Neuronal stem cell (in vitro differentiated cells): ENCODE data around the gene MFAP3.
A peak's percentile ranks its signal among the peaks of the same experiment; 100 is the strongest.

Experiments used
- DNase-seq: peaks from one replicate; pipeline ENCODE4 v3.0.0-alpha.2; 2013; ENCODE audit warnings: low spot score
- H2AFZ ChIP-seq: one replicate; pipeline ENCODE4 v1.6.1; 2013; ENCODE audit warnings: mild to moderate bottlenecking, low read length, inconsistent platforms
- H2AK5ac ChIP-seq: 2 replicates; pipeline ENCODE4 v1.6.1; 2013; ENCODE audit warnings: low read depth, mild to moderate bottlenecking, inconsistent platforms, low read length, moderate library complexity, mixed read lengths
- H2BK120ac ChIP-seq: 2 replicates; pipeline ENCODE4 v1.6.1; 2013; ENCODE audit warnings: low read depth, mild to moderate bottlenecking, inconsistent platforms, low read length, moderate library complexity, mixed read lengths
- H2BK12ac ChIP-seq: one replicate; pipeline ENCODE4 v1.6.1; 2013; ENCODE audit warnings: low read length, inconsistent platforms
- H2BK15ac ChIP-seq: 2 replicates; pipeline ENCODE4 v1.6.1; 2013; ENCODE audit warnings: mild to moderate bottlenecking, low read length, inconsistent platforms, mixed read lengths
- H2BK5ac ChIP-seq: one replicate; pipeline ENCODE4 v1.6.1; 2013; ENCODE audit warnings: inconsistent platforms, mild to moderate bottlenecking, low read length, moderate library complexity
- H3K14ac ChIP-seq: one replicate; pipeline ENCODE4 v1.6.1; 2013; ENCODE audit warnings: low read length, inconsistent platforms
- H3K18ac ChIP-seq: 2 replicates; pipeline ENCODE4 v1.6.1; 2013; ENCODE audit warnings: low read length, inconsistent platforms
- H3K23ac ChIP-seq: 2 replicates; pipeline ENCODE4 v1.6.1; 2013; ENCODE audit warnings: low read depth, mild to moderate bottlenecking, mixed read lengths, low read length, inconsistent platforms; ENCODE audit not compliant: poor library complexity
- H3K27ac ChIP-seq: replicated peaks from 3 replicates; pipeline ENCODE4 v1.5.1; 2013; ENCODE audit warnings: low read length, inconsistent platforms
- H3K27me3 ChIP-seq, 3 experiments: 2 replicates each; pipeline ENCODE4 v1.6.1; 2013; ENCODE audit warnings: low read length in 3 of 3, mild to moderate bottlenecking in 2 of 3, inconsistent platforms in 1 of 3, low read depth in 1 of 3, mixed read lengths in 1 of 3, moderate library complexity in 1 of 3; ENCODE audit not compliant: control insufficient read depth in 3 of 3, insufficient read depth in 3 of 3
- H3K36me3 ChIP-seq, 2 donors: replicated peaks in 1 of 2; 2 replicates each; pipeline ENCODE4 v1.6.1; 2013; ENCODE audit warnings: low read length in 2 of 2; ENCODE audit not compliant: control insufficient read depth in 2 of 2, insufficient read depth in 2 of 2
- H3K4ac ChIP-seq: 2 replicates; pipeline ENCODE4 v1.6.1; 2013; ENCODE audit warnings: inconsistent platforms, mild to moderate bottlenecking, low read length, moderate library complexity
- H3K4me1 ChIP-seq, 2 donors: 1 replicate in 1 of 2; 2 replicates in 1 of 2; pipeline ENCODE4 v1.6.1; 2013; ENCODE audit warnings: low read length in 2 of 2, low read depth in 1 of 2; ENCODE audit not compliant: control insufficient read depth in 2 of 2, insufficient read depth in 1 of 2
- H3K4me2 ChIP-seq: one replicate; pipeline ENCODE4 v1.6.1; 2013; ENCODE audit warnings: mild to moderate bottlenecking, low read length, inconsistent platforms; ENCODE audit not compliant: insufficient read depth, poor library complexity, severe bottlenecking
- H3K4me3 ChIP-seq, 2 donors: 2 replicates each; pipeline ENCODE4 v1.5.1; 2013; ENCODE audit warnings: low read length in 2 of 2, mild to moderate bottlenecking in 2 of 2, inconsistent platforms in 1 of 2, moderate library complexity in 1 of 2
- H3K79me1 ChIP-seq: one replicate; pipeline ENCODE4 v1.6.1; 2013; ENCODE audit warnings: low read depth, mild to moderate bottlenecking, inconsistent platforms, low read length, moderate library complexity
- H3K9ac ChIP-seq: one replicate; pipeline ENCODE4 v1.6.1; 2013; ENCODE audit warnings: mild to moderate bottlenecking, low read depth, low read length, inconsistent platforms; ENCODE audit not compliant: poor library complexity
- H3K9me3 ChIP-seq, 2 donors: replicated peaks in 1 of 2; 2 replicates each; pipeline versions ENCODE3 to v1.6.1; 2013; ENCODE audit warnings: low read length in 2 of 2, mild to moderate bottlenecking in 2 of 2, inconsistent platforms in 1 of 2, low read depth in 1 of 2, mixed read lengths in 1 of 2, moderate library complexity in 1 of 2; ENCODE audit not compliant: control insufficient read depth in 2 of 2, insufficient read depth in 1 of 2
- H4K8ac ChIP-seq: one replicate; pipeline ENCODE4 v1.6.1; 2013; ENCODE audit warnings: low read depth, mild to moderate bottlenecking, inconsistent platforms, low read length, moderate library complexity
- H4K91ac ChIP-seq: one replicate; pipeline ENCODE4 v1.6.1; 2013; ENCODE audit warnings: low read length, low read depth, mild to moderate bottlenecking, inconsistent platforms; ENCODE audit not compliant: poor library complexity
- WGBS, 2 donors: extraction: QIAGEN DNeasy Blood & Tissue Kit; methylation state at CpG; one replicate each; pipeline ENCODE4 v1.1.7; 2013; ENCODE audit warnings: missing lambda C conversion rate in 2 of 2, mixed read lengths in 1 of 2; ENCODE audit not compliant: insufficient read length in 2 of 2, insufficient replicate concordance in 1 of 2; ENCODE audit errors: extremely low coverage in 2 of 2; 5-methylcytosine and 5-hydroxymethylcytosine counted together

MFAP3 gene

GRCh38 chr5:154098465-154098864, 59.7 kb downstream of the MFAP3 start:
- no peak overlapping the region for H2AFZ ChIP-seq
- no peak overlapping the region for H2BK12ac ChIP-seq
- no peak overlapping the region for H2BK5ac ChIP-seq
- H2BK15ac ChIP-seq = no peak overlapping the region
- no peak overlapping the region for H3K4me2 ChIP-seq
- WGBS, 2 donors = no CpG with 5 or more reads among the region's 2 CpGs
- no peak overlapping the region for H4K91ac ChIP-seq
- H3K9me3 ChIP-seq = peaks cover 0 to 3% of the 10 kb centered on the region in 2 donors
- H3K9ac ChIP-seq = no peak overlapping the region
- no peak overlapping the region for H3K4ac ChIP-seq
- no peaks in the 10 kb centered on the region for H3K36me3 ChIP-seq
- H3K23ac ChIP-seq = no peak overlapping the region
- H4K8ac ChIP-seq = no peak overlapping the region
- no peak overlapping the region for H2AK5ac ChIP-seq
- no peak overlapping the region for H3K18ac ChIP-seq
- no peaks in the 10 kb centered on the region for H3K27me3 ChIP-seq
- no peak overlapping the region for H3K27ac ChIP-seq
- H3K4me1 ChIP-seq = peaks cover 4 to 5% of the 10 kb centered on the region in 2 donors
- no peak overlapping the region for H3K4me3 ChIP-seq
- H3K79me1 ChIP-seq = no peaks in the 10 kb centered on the region
- no peak overlapping the region for H2BK120ac ChIP-seq
- H3K14ac ChIP-seq = no peak overlapping the region
- no peak for DNase-seq

DNA sequence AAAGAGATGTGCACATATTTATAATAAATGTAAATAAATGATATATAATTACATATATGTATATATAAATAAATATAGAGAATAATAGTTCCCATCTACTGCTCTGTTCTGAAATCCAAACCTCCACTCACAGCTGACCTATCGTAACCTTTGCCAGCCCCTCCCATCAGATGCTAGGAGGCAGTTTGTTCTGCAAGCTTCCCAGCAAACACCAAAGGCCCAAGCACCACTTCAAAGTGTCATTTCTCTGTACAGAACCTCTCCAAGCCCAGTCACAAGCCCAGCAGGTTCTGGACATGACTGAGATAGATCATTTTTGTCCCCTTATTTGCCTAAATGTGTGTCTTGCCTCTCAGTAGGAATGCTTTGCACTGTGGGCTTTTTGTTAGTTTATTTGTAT, 62.4 kb downstream of the MFAP3 start:
- H3K4ac ChIP-seq = no peak overlapping the region
- H2AK5ac ChIP-seq = no peak overlapping the region
- H3K4me2 ChIP-seq = no peak overlapping the region
- H3K23ac ChIP-seq = no peak overlapping the region
- no peaks in the 10 kb centered on the region for H3K36me3 ChIP-seq
- no peak overlapping the region for H2BK12ac ChIP-seq
- no peaks in the 10 kb centered on the region for H3K9me3 ChIP-seq
- H2AFZ ChIP-seq = no peak overlapping the region
- H2BK15ac ChIP-seq = no peak overlapping the region
- no peak overlapping the region for H3K9ac ChIP-seq
- H3K4me3 ChIP-seq = no peak overlapping the region
- H2BK120ac ChIP-seq = no peak overlapping the region
- no peak overlapping the region for H3K14ac ChIP-seq
- no peak overlapping the region for H3K27ac ChIP-seq
- H3K18ac ChIP-seq = no peak overlapping the region
- H3K79me1 ChIP-seq = no peaks in the 10 kb centered on the region
- H4K8ac ChIP-seq = no peak overlapping the region
- DNase-seq = no peak
- WGBS, 2 donors = no CpG with 5 or more reads among the region's 1 CpG
- H3K27me3 ChIP-seq = no peaks in the 10 kb centered on the region
- peaks cover 1 to 3% of the 10 kb centered on the region in 2 donors for H3K4me1 ChIP-seq
- no peak overlapping the region for H4K91ac ChIP-seq
- H2BK5ac ChIP-seq = no peak overlapping the region

GRCh38 chr5:154103233-154103632, 64.5 kb downstream of the MFAP3 start:
- no peak overlapping the region for H3K14ac ChIP-seq
- no CpG with 5 or more reads among the region's 4 CpGs for WGBS, 2 donors
- no peak overlapping the region for H3K4me3 ChIP-seq
- H3K18ac ChIP-seq = no peak overlapping the region
- no peaks in the 10 kb centered on the region for H3K9me3 ChIP-seq
- peaks cover 10 to 13% of the 10 kb centered on the region in 2 donors for H3K4me1 ChIP-seq
- H3K9ac ChIP-seq = peak overlapping the region; percentile 2
- H3K4me2 ChIP-seq = no peak overlapping the region
- H3K23ac ChIP-seq = no peak overlapping the region
- no peaks in the 10 kb centered on the region for H3K79me1 ChIP-seq
- no peak overlapping the region for H2AK5ac ChIP-seq
- H3K4ac ChIP-seq = no peak overlapping the region
- no peaks in the 10 kb centered on the region for H3K27me3 ChIP-seq
- no peak overlapping the region for H3K27ac ChIP-seq
- no peak overlapping the region for H2BK5ac ChIP-seq
- no peak overlapping the region for H2AFZ ChIP-seq
- no peak overlapping the region for H2BK15ac ChIP-seq
- no peak overlapping the region for H4K91ac ChIP-seq
- H3K36me3 ChIP-seq = no peaks in the 10 kb centered on the region
- H2BK120ac ChIP-seq = no peak overlapping the region
- H2BK12ac ChIP-seq = no peak overlapping the region
- no peak overlapping the region for H4K8ac ChIP-seq
- no peak for DNase-seq
